Inflammatory macrophage treated with lipopolysaccharide for 1 hour (primary cell): ENCODE data around the gene AWAT1.
"Not testable (repeated sequence)": the region's sequence is repeated elsewhere in the genome, so short reads cannot be mapped to it uniquely, and the experiment has no call there.

Source experiments
- DNase-seq, 2 donors: peaks; one replicate each; pipeline ENCODE4 v3.0.0-alpha.2; 2020 to 2022

The AWAT1 gene

DNA sequence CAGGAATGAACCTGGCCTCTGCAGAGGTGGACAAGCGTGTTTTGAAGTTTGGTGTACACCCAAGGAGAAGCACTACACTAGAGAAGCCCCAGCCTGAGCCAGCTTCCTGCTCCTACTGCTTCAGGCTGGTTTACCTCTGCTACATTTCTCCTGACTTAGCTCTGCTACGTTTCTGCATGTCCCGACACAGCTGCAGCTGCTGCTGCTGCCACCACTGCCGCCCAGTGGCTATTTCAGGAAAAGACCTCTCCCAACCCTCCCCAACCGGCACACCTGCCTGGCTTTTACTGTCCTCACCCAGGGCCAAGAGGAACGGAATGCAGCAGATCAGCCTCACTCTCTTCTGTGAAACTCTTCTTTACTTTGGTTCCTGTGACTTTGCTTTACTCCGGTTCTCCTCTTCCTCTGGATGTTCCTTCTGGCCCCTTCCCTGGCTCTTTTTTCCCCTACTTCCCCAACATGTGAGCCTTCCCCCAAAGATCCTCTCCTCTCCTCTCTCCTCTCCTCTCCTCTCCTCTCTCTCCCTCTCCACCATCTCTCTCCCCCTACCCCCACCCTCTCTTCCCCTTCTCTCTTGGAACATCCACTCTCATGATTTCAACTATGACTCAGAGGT is 28.6 kb downstream of the AWAT1 start:
- DNase-seq, result no peak

DNA sequence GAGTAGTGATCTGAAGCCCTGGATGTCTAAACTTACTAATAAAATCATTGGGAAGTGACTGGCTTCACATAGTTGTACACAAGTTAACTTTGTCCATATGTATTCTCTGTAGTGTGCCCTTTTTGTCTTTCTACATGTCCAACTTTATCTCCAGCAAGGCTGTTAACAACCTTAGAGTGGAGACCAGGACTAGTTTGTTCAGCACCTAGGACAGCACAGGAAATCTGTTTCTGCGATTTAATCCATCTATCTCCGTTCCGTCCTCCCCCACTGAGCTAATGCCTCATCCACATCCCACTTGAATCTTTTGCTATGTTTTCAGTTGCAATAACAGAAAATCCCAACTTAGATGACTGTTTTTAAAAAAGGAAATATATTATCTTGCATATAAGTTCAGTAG is 30.3 kb downstream of the AWAT1 start:
- DNase-seq, result no peak

DNA sequence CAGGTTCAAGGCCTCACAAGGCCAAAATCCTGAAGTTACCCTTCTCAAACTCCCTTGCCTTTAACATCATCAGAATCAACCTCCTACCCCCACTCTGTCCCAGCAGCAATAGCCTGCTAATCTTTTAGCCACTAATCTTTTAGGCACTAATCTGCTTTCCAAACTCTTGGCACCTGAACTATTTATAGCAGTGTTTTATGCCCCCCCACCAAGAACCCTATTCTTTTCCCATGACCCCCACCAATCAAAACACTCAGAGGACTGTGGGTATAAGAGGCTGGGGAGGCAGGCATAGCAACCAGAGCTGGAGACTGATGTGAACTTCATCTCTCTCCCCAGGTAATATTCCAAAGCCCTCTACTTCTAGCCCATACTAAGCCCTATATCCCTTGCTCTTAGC is 33.6 kb downstream of the AWAT1 start, which contains the start of gene ARR3:
Gene ARR3, plus strand, starts transcription at position 301 of the 400 bp plus-strand sequence. CDS start 1,052 bp downstream, outside the sequence.
- no peak for DNase-seq

DNA sequence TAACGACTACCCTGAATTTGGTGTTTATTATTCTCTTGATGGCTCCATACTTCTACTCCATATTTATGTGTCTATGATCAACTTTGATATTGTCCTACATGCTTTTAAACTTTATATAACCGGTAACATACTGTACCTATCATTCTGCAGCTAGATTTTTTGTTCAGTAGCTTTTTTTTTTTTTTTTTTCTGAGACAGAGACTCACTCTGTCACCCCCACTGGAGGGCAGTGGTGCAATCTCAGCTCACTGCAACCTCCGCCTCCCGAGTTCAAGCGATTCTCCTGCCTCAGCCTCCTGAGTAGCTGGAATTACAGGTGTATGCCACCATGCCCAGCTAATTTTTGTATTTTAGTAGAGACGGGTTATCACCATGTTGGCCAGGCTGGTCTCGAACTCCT is 39.6 kb downstream of the AWAT1 start:
- not testable (repeated sequence) for DNase-seq

DNA sequence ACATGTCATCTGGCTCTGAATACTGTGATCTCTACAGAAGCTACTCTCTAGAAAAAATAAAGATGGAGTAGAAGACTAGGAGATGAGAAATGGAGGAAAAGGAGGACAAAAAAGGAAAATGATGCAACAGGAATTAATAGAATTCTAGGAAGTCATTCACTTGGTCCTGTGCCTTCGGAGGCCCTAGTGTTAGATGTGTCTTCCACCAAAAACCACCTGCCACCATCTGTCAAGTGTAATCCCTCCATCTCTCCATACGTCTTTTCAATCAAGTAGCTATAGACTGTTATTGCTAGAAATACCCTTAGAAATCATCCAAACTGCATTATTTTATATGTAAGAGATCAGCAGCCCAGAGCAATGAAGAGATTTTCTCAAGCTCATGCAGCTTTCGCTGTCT is 44.6 kb downstream of the AWAT1 start:
- DNase-seq, result no peak

DNA sequence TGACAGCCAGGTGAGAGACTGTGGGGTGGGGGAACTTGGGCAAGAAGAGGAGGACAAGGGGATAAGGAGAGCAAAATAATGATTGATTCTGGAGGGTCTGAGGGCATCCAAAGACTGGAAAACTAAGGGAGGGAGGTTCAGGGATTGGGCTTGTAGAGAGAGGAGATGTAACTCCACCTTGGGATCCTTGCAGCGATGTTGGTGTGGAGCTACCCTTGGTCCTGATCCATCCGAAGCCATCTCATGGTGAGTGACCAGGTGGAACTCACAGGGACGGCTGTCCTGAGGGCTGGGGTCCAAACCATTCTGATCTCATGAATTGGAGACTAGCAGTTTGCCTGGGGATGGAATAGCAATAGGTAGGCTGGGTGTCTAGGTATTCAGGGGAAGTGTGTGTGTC is 46.1 kb downstream of the AWAT1 start:
- no peak for DNase-seq

DNA sequence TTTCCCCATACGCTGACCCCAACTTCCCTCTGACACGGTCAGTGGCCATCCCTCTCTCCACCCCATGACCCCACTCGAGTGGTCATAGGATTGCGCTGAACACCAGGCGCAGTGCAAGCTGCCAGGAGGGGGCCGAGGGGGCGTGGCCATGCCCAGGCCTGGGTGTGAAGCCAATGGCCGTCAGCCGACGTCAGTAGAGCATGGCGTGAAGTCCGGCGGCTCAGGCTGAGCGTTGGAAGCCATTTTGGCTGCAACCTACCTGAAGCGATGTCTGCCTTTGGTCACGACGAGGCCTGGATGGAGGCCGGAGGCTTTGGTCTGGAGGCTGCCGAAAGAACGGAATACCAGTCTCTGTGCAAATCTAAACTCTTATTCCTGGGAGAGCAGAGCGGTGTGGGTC is 47.5 kb downstream of the AWAT1 start, which contains the start of gene RAB41:
Gene RAB41, plus strand, starts transcription at position 222 of the 400 bp plus-strand sequence. Its CDS starts 46 bp downstream, at position 268.
- DNase-seq, result no peak

DNA sequence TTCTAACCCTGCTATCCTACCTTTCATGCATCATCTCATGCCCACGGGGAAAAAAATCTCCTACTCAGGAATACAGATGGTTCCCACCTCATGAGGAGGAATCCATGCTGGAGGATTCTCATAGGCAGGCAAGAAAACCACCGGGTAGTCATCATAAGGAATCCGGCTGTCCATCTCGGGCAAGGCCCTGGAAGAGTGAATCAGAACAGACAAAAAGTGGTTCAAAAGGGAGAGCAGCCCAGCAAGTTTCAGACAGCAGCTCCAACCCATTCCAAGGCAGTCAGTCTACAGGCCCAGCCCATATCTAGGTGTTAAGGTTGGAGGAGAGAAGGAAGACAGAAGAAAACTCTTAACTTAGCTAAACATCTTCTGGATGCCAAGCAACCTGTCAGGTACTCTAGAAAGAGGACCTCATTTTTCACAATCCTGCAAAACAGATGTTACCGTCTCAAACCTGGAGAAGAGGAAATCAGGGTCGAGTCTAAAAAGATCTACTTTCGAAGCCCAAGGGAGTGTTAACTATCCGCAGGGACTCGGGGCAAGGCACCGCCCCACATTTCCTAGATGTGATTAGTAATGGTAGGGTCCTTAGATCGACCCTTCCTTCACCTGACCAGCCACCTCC is 54.8 kb downstream of the AWAT1 start:
- no peak for DNase-seq
